ENCODE measurements around the gene EPHB6. TPM values are rescaled to one million over a fixed set of nuclear protein-coding genes. Genes with fewer than 3 reads are reported as not detected.

Gene EPHB6
- total RNA-seq, 2 donors from 2014 or later: 37.1 to 84.0 TPM

- H3K4me1 ChIP-seq: peaks cover 54% of the 10 kb centered on the region
- ATAC-seq (peak; percentile 82), DNase-seq (peak; percentile 40 to 77 (median 47))
- no peaks in the 10 kb centered on the region for H3K9me3 ChIP-seq
- no peaks in the 10 kb centered on the region for H3K27me3 ChIP-seq
- peak in 5 of 7 experiments; percentile 13 to 40 (median 34) for TF ChIP-seq CTCF (IDR thresholded peaks at IDR 0.05)
- TF ChIP-seq POLR2A (IDR thresholded peaks at IDR 0.05): peak in 2 of 3 donors; percentile 53 to 56
- H3K36me3 ChIP-seq (replicated peaks in 1 of 2; ENCODE audit: insufficient read depth in 1 of 2, low read depth in 2 of 2): no peaks in the 10 kb centered on the region
- 37% methylated on average over 21 of the region's 21 CpGs for WGBS, 2 donors
- H3K4me3 ChIP-seq: no peak overlapping the region
- H3K27ac ChIP-seq: peak overlapping the region; percentile 59 to 91 (median 80)
- intact Hi-C loops (cut with DNase I): no loop called here
These were observed 54.3 kb downstream of the EPHB6 start for GRCh38 chr7:142908921-142909890.

- peak overlapping the region; percentile 33 to 91 (median 80) for H3K27ac ChIP-seq
- 8 to 19% methylated on average over 2 of the region's 2 CpGs for WGBS, 2 donors
- H3K36me3 ChIP-seq (replicated peaks in 1 of 2; ENCODE audit: insufficient read depth in 1 of 2, low read depth in 2 of 2): no peaks in the 10 kb centered on the region
- TF ChIP-seq POLR2A (IDR thresholded peaks at IDR 0.05) (no peak), CTCF (IDR thresholded peaks at IDR 0.05) (no peak)
- H3K4me1 ChIP-seq: peaks cover 56% of the 10 kb centered on the region
- H3K27me3 ChIP-seq: no peaks in the 10 kb centered on the region
- ATAC-seq: peak; percentile 76
- peak in 1 of 4 donors; percentile 17 for DNase-seq
- no peak overlapping the region for H3K4me3 ChIP-seq
- intact Hi-C loops (cut with DNase I): no loop called here
- no peaks in the 10 kb centered on the region for H3K9me3 ChIP-seq
These were observed 55.2 kb downstream of the EPHB6 start for GRCh38 chr7:142910031-142910433.

- WGBS, 2 donors: 27 to 35% methylated on average over 2 of the region's 2 CpGs
- DNase-seq (no peak), ATAC-seq (no peak)
- Histone ChIP-seq H3K4me3 (no peak overlapping the region), H3K9me3 (no peaks in the 10 kb centered on the region), H3K36me3 (replicated peaks in 1 of 2; ENCODE audit: insufficient read depth in 1 of 2, low read depth in 2 of 2) (no peaks in the 10 kb centered on the region), H3K27me3 (no peaks in the 10 kb centered on the region), H3K27ac (peak overlapping the region; percentile 33 to 91 (median 64)), H3K4me1 (peaks cover 56% of the 10 kb centered on the region)
- TF ChIP-seq CTCF (IDR thresholded peaks at IDR 0.05): no peak
- no peak for TF ChIP-seq POLR2A (IDR thresholded peaks at IDR 0.05)
- intact Hi-C loops (cut with DNase I): no loop called here
These were observed 55.6 kb downstream of the EPHB6 start for GRCh38 chr7:142910481-142910880.

- ATAC-seq: no peak
- no peak for DNase-seq
- Histone ChIP-seq H3K36me3 (replicated peaks in 1 of 2; ENCODE audit: insufficient read depth in 1 of 2, low read depth in 2 of 2) (no peaks in the 10 kb centered on the region), H3K9me3 (no peaks in the 10 kb centered on the region), H3K4me3 (no peak overlapping the region), H3K27me3 (no peaks in the 10 kb centered on the region), H3K4me1 (peaks cover 56% of the 10 kb centered on the region), H3K27ac (peak overlapping the region in 2 of 4 donors; percentile 29 to 35)
- TF ChIP-seq CTCF (IDR thresholded peaks at IDR 0.05): no peak
- intact Hi-C loops (cut with DNase I): no loop called here
- 37 to 55% methylated on average over 3 of the region's 3 CpGs for WGBS, 2 donors
These were observed 58.2 kb downstream of the EPHB6 start for GRCh38 chr7:142913051-142913450.
